Stimulated activated CD8-positive, alpha-beta memory T cell treated with anti-CD3 and anti-CD28 coated beads, Interleukin-2, amount 100 ng/mL, for 48 hours (primary cell): ENCODE measurements around the gene KCNN3.

ENCODE experiments used
- DNase-seq, 2 donors: peaks; one replicate each; pipeline ENCODE4 v3.0.0-alpha.2; 2020; ENCODE audit warnings: low read depth in 2 of 2

KCNN3 gene

DNA sequence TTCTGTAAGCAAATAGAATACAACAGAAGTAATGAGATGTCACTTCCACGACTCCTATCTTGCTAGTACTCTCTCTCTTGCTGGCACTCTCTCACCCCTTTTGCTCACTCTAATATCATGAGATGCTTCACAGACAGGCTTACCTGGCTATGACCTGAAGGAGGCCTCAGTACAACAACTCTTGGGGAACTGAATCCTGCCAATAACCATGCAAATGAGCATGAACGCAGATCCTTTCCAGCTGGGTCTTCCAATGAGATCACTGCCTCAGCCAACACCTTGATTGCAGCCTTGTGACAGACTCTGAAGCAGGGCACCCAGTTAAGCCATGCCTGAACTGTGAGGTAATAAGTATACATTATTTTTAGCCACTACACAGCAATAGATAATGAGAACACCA, 209.0 kb downstream of the KCNN3 start:
- DNase-seq, result no peak

DNA sequence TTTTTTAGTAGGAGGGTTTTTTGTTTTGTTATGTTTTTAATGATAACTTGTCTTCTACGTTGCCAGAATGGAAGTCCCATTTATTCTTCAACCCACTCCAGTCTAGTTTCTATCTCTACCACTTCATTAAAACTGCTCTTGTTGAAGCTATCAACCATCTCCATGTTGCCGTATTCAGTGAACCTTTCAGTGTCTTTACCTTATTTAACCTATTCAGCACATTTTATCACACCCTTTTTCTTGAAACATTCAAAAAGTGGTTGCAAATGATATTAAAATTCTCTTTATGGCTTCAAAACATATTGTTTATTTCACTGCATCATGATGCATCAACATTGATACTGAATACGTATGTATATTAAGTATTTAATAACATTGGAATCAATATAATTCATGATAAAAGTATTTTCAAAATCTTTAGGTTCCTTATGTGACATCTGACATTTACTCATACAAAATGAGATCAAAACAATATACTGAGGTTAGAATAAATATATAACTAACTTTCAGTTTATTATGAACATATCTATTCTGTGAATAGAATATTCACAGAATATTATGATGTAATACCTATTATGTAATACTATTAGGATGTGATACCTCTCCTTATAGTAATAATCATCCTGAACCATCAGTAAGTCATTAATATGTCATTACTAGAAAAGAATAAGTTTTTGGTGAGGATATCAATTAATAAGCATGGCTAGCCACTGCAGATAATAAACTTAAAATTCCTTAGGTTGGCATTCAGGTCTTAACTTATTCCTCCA, 210.1 kb downstream of the KCNN3 start:
- DNase-seq, result no peak

DNA sequence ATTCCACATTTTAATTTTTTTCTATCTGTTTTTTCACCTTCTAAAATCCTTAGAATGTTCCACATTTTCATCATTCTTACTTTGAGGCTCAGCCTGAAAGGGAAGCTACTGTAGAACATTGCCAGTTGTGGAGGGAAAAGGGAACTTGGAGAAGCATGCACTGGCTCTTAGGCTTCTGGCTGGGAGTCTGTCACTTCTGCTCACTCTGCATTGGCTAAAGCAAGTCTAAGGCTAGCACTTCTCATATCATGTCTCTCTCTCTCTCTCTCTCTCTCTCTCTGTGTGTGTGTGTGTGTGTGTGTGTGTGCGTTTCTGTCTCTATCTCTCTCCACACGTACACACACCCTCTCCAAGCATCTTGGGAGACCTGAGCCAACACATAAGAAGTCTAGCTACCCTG, 212.5 kb downstream of the KCNN3 start:
- DNase-seq, result no peak

DNA sequence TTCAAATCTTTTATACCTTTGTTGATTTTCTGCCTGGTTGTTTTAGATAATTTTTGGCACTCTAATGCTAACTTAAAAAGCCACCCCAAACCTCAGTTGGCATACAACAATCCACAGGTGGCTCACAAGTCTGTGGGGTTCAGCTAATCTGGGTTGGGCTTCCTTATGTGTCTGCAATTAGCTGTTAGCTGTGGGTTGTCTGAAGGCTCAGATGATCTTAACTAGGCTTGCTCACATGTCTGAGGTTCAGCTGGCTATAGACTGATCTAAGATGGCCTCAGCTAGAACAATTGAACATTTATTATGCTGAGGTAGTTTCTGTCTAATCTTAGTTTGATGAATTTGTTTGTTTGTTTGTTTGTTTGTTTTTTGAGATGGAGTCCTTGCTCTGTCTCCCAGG, 217.2 kb downstream of the KCNN3 start:
- DNase-seq, result no peak
